ENCODE data around the gene GABRR3.
A peak's percentile ranks its signal among the peaks of the same experiment; 100 is the strongest.

Gene GABRR3

DNA sequence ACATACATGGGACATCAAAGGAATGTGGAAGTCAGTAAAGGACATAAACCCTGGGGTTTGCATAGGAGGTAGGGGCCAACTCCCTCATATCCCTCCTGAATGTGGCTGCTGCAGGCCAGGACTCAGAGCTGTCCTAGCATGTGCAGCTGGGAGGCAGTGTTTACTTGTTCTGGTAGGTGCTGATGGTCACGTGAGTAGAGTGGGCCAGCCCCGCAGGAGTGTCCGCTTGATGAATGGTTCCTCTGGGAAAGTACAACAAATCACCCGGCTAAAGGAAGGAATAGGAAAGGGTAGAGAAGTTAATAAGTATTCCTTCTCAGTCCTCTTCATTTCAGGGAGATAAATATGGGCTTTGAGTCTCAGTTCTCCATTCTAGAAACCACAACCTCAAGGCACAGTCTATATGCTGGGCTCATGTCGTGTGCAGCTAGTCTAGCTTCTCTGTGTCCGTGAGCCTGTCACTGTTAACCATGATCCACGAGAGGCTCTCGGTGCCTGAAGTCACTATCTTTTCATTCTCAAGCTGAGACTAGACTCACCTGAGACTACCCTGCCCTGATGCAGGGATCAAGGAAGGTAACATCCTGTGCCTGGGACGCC lies 80.8 kb downstream of the GABRR3 start:
- DNase-seq = no peak

DNA sequence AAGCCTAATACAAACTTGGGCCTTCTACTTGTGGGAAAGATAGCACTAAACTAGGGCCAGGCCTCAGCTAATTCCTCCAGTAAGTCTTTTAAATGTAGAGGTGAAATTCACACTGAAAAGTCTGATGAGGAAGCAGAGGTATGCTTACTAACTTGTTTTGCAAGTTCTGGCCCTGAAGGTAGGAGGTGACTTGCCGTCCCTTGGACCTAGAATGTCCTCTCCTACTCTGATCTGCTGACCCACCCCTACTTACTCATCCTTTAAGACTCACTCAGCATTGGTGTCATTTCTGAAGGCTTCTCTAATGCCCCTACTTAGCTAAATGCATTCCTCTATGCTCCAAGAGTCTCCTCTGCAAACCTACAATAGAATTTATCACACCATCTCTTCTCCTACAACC lies 82.2 kb downstream of the GABRR3 start:
- DNase-seq = no peak

DNA sequence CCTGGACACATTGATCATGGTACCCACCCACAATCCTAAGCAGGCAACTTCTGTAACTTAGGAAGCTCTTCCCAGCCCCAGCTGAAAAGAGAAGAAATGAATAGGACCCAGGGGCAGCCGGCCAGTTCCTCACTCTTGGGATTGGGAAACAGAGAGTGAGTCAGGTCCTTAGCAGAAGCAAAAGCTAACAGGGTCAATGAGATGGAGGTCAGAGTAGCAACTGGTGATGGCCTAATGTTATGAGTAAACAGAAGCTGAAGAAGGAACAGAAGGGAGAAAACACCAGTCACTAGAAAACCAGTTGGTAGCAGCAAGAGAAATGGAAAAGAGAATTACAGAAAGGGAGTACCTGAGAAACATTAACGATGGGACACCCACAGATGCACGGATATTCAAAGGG lies 82.8 kb downstream of the GABRR3 start:
- peak; percentile 32 for DNase-seq

DNA sequence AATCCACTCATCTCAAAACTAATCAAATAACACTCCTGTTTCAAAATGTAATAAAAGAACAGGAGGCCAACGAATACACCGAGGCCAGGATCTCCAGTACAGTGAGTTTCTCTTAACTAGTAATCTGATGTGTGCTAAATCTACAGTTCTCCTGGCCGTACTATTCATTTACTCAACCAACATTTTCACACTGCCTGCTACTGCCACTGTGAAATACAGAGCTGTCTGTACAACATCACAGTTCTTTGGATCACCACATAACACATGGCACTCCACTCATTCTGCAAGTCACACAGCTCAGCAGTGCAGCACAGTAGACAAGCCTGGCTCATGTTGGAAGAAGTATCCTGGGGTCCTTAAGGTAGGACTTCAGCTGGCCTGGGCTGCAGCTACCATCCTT lies 84.8 kb downstream of the GABRR3 start:
- DNase-seq = no peak

DNA sequence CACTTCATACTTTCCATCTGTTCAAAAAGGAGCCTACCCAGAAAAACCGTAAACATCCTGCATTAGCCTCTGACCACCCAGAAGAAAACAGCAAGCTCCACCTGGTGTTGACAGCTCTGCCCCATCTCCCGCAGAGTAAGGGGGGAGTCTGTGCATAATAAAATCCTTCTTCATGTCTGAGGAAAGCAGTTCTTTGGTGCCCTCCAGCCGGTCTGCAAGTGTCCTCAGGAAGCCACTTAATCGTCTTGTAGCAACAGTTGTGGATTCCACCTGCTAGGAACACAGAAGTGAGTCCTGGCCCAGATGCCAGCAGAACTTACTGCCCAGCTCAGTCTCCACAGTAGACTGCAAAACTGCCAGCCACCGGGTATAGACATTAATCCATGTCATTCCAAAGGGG lies 85.4 kb downstream of the GABRR3 start:
- DNase-seq = no peak

DNA sequence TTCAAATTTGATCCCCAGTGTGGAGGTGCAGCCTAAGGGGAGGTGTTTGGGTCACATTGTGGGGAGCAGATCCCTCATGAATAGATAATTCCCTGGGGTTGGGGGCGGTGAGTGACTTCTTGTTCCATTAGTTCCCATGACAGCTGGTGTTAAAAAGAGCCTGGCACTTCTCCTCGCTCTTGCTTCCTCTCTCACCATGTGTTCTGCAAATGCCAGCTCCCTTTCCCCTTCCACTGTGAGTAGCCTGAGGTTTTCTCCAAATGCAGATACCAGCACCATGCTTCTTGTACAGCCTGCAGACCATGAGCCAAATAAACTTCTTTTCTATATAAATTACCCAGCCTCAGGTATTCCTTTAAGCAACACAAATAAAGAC lies 86.0 kb downstream of the GABRR3 start:
- no peak for DNase-seq

DNA sequence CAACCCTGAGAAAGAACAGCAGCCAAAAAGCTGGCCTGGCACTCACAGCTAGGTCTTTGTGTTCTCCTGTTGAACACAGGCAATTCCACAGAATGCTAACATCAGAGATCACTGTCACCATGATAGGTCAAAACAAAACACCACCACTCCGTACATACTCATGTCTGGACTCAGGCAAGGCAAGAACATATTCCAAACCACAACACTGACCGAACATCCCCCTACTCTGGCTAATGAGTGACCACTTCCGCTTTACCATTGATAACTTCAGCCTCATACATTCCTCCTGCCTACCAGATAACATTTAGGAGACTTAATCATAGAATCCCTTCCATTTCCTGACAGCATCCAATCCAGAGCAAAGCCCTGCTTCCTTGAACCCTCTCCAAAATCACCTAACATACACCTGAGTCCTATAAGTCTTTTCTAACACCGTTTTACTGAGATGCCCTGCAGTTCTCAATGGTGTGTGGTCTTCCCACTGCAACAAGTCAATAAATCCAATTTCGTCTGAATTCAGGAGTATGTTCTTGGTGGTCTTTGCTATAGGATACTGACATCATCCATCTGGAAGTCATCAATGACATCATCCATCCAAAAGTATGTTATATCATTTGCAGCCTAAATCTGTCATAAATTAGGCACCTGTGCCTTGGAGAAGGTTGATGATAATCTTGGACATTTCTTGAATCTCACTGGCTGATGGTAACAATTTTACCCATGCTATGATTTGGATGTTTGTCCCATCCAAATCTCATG lies 86.6 kb downstream of the GABRR3 start:
- no peak for DNase-seq

DNA sequence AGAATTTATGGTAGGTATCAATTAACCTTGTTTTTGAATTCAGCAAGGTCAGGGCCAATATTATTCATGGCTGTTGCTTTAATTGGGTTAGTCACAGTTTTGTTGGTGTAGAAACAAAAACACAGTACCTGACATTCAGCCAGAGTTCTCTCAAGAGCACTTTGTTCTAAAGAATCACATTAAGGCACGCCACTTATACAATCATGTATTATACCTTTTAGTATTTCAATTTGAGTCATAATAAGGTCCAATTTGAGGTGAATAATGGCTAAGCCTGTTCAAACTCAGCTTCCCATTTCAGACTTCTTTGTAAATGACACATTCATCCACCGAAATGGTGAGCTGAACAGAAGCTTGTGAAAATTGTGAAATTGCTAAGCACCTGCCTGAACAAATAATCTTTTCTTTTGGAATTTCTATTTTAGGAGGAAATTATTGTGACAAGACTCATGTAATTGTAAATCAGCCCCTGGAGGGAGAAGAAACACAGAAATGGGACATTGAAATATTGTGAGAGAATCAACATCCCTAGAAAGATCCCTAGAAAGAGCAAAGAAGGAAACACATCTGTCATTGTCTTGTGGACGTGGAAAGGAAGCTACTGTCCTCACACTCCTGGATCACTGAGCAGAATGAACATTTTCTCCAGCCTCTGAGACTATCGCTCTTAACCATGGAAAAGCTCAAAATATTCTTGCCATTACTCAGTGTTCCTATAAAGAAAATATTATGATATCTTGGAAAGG lies 92.1 kb downstream of the GABRR3 start:
- no peak for DNase-seq

DNA sequence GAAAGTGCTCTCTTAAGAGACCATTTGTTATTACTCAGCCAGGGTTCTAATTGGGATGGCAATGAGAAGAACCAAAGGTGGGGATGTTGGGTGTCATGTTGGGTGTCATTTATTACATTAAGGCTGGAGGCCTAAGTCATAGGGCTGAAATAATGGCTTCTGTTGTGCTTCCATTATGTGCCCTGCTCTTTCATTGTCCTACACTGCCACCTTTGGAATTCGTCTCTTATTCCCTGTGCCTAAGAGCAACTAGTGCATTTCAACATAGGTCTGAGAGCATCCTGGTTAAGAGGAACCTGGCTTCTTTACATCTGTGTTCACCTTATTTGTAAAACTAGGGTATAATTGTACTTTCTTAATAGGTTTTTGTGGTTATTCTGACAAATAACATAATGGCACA lies 95.1 kb downstream of the GABRR3 start:
- DNase-seq = no peak

DNA sequence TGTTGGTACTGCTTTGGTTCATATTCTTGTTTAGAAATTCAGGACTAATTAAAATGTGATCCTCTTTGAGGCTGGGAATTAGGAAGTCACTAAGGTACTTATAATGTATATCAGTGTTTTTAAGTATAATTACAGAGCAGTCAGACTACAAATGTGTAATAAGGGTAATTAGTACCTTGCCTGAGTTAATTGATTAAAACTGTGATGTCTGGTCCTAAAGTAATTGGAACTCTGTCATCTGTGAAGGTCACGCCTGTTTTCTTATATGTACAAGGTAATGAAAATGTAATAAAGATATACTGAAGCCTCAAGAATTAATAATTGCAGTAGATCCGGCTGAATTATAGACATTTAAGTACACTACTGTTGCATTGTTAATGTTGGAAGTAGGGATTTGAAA lies 95.7 kb downstream of the GABRR3 start:
- no peak for DNase-seq

DNA sequence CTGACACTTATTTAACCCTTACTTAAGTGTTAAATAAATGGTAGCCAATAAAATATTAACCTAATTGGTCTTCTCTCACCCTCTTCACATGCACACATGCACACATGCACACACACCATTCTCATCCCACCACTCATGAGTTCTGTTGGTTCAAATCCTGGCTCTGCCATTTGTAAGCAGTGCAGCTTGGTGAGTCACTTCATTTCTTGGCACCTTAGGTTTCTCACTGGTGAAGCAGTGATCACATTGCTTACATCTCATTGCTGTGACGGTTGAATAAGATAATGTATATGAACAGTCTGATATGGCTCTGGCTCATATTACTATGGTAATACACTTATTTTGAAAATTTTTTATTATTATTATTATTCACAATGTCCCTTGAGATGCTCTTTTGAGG lies 96.7 kb downstream of the GABRR3 start:
- no peak for DNase-seq

DNA sequence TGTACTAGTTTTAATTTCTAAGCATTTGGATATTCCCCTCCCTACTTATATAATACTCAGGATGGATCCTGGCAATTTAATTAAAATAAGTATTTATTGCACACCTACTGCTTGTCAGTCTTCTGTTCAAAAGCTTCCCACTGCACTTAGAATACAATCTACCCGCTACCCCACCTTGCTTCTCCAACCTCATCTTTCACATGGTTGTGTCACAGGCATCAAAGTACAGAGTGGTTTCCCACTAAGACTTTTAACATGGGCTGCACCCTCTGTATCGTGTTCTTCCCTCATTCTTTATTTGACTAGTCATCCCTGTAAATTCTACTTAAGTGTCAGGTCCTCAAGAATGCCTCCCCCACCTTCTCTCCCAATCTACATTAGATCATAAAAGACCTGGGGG lies 97.9 kb downstream of the GABRR3 start:
- DNase-seq = no peak

DNA sequence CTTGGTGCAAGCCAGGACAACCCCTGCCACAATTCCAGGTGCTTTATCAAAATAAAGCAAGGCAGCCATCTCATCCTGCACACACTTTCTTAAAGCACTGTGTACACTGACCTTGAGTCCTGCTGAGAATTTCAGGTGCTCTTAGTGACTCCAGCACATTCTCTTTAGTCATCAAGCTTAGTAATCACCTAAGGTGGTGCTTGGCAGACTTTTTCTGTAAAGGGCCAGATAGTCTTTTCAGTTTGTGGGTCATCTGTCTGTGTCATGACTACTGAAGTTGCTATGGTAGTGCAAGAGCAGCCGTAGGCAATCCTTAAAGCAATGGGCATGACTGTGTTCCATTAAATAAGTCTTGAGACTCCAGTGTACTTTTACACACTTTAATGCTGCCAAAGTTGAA lies 99.3 kb downstream of the GABRR3 start:
- DNase-seq = no peak

Measured in CD4-positive, alpha-beta T cell treated with Interferon gamma for 1 hour (primary cell).